H1 (cell line): ENCODE measurements around the gene AGBL4. TPM values are rescaled to one million over a fixed set of nuclear protein-coding genes. Genes with fewer than 3 reads are reported as not detected.

Source experiments
- CTCF ChIA-PET: fragments of 300-600 bp; sonication (Branson Sonifier 250); formaldehyde crosslinking; loops from one replicate; lab custom pipeline; 2021; ENCODE audit not compliant: partially characterized antibody; lab: Charles Lee
- POLR2A ChIA-PET: fragments of 300-600 bp; sonication (Branson Sonifier 250); formaldehyde crosslinking; loops from one replicate; lab custom pipeline; 2021; ENCODE audit warnings: inconsistent platforms; ENCODE audit not compliant: partially characterized antibody; lab: Charles Lee
- DNase-seq, 2 experiments: peaks; one replicate each; pipeline versions ENCODE4 v3.0.0 to v3.0.0-alpha.2; 2010 to 2022; ENCODE audit warnings: low spot score in 2 of 2, low read depth in 1 of 2, mixed read lengths in 1 of 2
- FAIRE-seq: peaks from 2 replicates; lab custom pipeline; 2011; peaks lifted over from hg19 to GRCh38; lab: Jason Lieb, UNC
- H2AFZ ChIP-seq: 2 replicates; pipeline ENCODE4 v1.8.1; 2012; ENCODE audit warnings: low read length, inconsistent platforms
- H2AK5ac ChIP-seq: 2 replicates; pipeline ENCODE4 v1.6.1; 2013; ENCODE audit warnings: low read depth, low read length
- H2BK120ac ChIP-seq: replicated peaks from 2 replicates; pipeline ENCODE3; 2013; ENCODE audit warnings: low read depth, low read length, inconsistent platforms
- H2BK12ac ChIP-seq: 2 replicates; pipeline ENCODE4 v1.6.1; 2013; ENCODE audit warnings: low read depth, low read length
- H2BK15ac ChIP-seq: 2 replicates; pipeline ENCODE4 v1.6.1; 2013; ENCODE audit warnings: low read length
- H2BK20ac ChIP-seq: 2 replicates; pipeline ENCODE4 v1.6.1; 2013; ENCODE audit warnings: low read length
- H2BK5ac ChIP-seq: 2 replicates; pipeline ENCODE4 v1.6.1; 2013; ENCODE audit warnings: low read depth, low read length
- H3K14ac ChIP-seq: 2 replicates; pipeline ENCODE4 v1.6.1; 2013; ENCODE audit warnings: inconsistent platforms; ENCODE audit not compliant: insufficient read length
- H3K18ac ChIP-seq: 2 replicates; pipeline ENCODE4 v1.6.1; 2013; ENCODE audit warnings: low read length; ENCODE audit errors: extremely low read depth
- H3K23ac ChIP-seq: 2 replicates; pipeline ENCODE4 v1.6.1; 2013; ENCODE audit warnings: inconsistent platforms; ENCODE audit not compliant: insufficient read length
- H3K23me2 ChIP-seq: 2 replicates; pipeline ENCODE4 v1.6.1; 2013; ENCODE audit warnings: low read depth, low read length
- H3K27ac ChIP-seq: 2 replicates; pipeline ENCODE4 v1.6.1; 2011; ENCODE audit warnings: low read depth, low read length, inconsistent platforms
- H3K27me3 ChIP-seq, 4 experiments: replicated peaks in 1 of 4; 1 replicate in 1 of 4; 2 replicates in 3 of 4; pipeline versions ENCODE4 v1.6.1 to v1.8.1; 2011 to 2013; ENCODE audit warnings: low read length in 3 of 4, mild to moderate bottlenecking in 3 of 4, inconsistent platforms in 2 of 4, mixed read lengths in 2 of 4, moderate library complexity in 1 of 4; ENCODE audit not compliant: control insufficient read depth in 3 of 4, insufficient read depth in 3 of 4; ENCODE audit errors: extremely low read depth in 1 of 4
- H3K36me3 ChIP-seq, 4 experiments: 2 replicates each; pipeline versions ENCODE4 v1.6.1 to v1.8.1; 2011 to 2013; ENCODE audit warnings: mild to moderate bottlenecking in 4 of 4, low read length in 3 of 4, moderate library complexity in 2 of 4, control low read depth in 1 of 4, inconsistent platforms in 1 of 4; ENCODE audit not compliant: insufficient read depth in 4 of 4, control insufficient read depth in 2 of 4
- H3K4ac ChIP-seq: replicated peaks from 2 replicates; pipeline ENCODE3; 2013; ENCODE audit warnings: low read length, low read depth, mixed read lengths, inconsistent platforms; ENCODE audit not compliant: insufficient read length
- H3K4me1 ChIP-seq, 4 experiments: replicated peaks in 1 of 4; 1 replicate in 1 of 4; 2 replicates in 3 of 4; pipeline versions ENCODE4 v1.6.1 to v1.8.1; 2011 to 2013; ENCODE audit warnings: low read length in 3 of 4, inconsistent platforms in 2 of 4, mixed read lengths in 1 of 4; ENCODE audit not compliant: insufficient read depth in 4 of 4, control insufficient read depth in 3 of 4
- H3K4me2 ChIP-seq, 2 experiments: 2 replicates each; pipeline versions ENCODE4 v1.6.1 to v1.8.1; 2011 to 2013; ENCODE audit warnings: low read depth in 2 of 2, low read length in 2 of 2, control low read depth in 1 of 2, inconsistent platforms in 1 of 2, mild to moderate bottlenecking in 1 of 2; ENCODE audit not compliant: insufficient read depth in 1 of 2
- H3K4me3 ChIP-seq, 4 experiments: fragments of 200-600, 300-600 bp in 1 of 4; sonication (generic), shearing (Covaris generic), sonication (Bioruptor Twin) in 1 of 4; 2 replicates each; pipeline versions ENCODE4 v1.5.1 to v1.8.1; 2011 to 2016; ENCODE audit warnings: low read length in 4 of 4, low read depth in 3 of 4, control low read depth in 2 of 4, inconsistent platforms in 2 of 4, mild to moderate bottlenecking in 2 of 4, mixed read lengths in 1 of 4, moderate library complexity in 1 of 4; ENCODE audit not compliant: insufficient read depth in 2 of 4; ENCODE audit errors: extremely low read depth in 1 of 4
- H3K56ac ChIP-seq: replicated peaks from 2 replicates; pipeline ENCODE3; 2013; ENCODE audit warnings: low read depth, mild to moderate bottlenecking, mixed read lengths, low read length, inconsistent platforms; ENCODE audit not compliant: insufficient read length
- H3K79me1 ChIP-seq: 2 replicates; pipeline ENCODE4 v1.6.1; 2013; ENCODE audit warnings: low read depth, low read length, control low read depth
- H3K79me2 ChIP-seq, 2 experiments: 2 replicates each; pipeline versions ENCODE4 v1.6.1 to v1.8.1; 2012 to 2013; ENCODE audit warnings: low read length in 2 of 2, mild to moderate bottlenecking in 2 of 2, inconsistent platforms in 1 of 2; ENCODE audit not compliant: insufficient read depth in 2 of 2, control insufficient read depth in 1 of 2
- H3K9ac ChIP-seq, 4 experiments: replicated peaks in 1 of 4; 1 replicate in 1 of 4; 2 replicates in 3 of 4; pipeline versions ENCODE4 v1.6.1 to v1.8.1; 2011 to 2013; ENCODE audit warnings: low read depth in 3 of 4, low read length in 3 of 4, control low read depth in 2 of 4, mild to moderate bottlenecking in 2 of 4, moderate library complexity in 2 of 4, inconsistent platforms in 1 of 4; ENCODE audit errors: extremely low read depth in 1 of 4
- H3K9me3 ChIP-seq, 2 experiments: 2 replicates each; pipeline versions ENCODE4 v1.6.1 to v1.8.1; 2012 to 2013; ENCODE audit warnings: mild to moderate bottlenecking in 2 of 2, moderate library complexity in 2 of 2, control low read depth in 1 of 2, inconsistent platforms in 1 of 2, low read depth in 1 of 2, low read length in 1 of 2, mixed read lengths in 1 of 2; ENCODE audit not compliant: insufficient read depth in 2 of 2
- H4K20me1 ChIP-seq, 2 experiments: replicated peaks in 1 of 2; 2 replicates each; pipeline versions ENCODE3 to v1.8.1; 2011 to 2013; ENCODE audit warnings: inconsistent platforms in 2 of 2, low read length in 2 of 2, mild to moderate bottlenecking in 1 of 2; ENCODE audit not compliant: insufficient read depth in 2 of 2, control insufficient read depth in 1 of 2
- H4K5ac ChIP-seq: 2 replicates; pipeline ENCODE4 v1.6.1; 2013; ENCODE audit warnings: low read length, low read depth, mixed read lengths, inconsistent platforms; ENCODE audit not compliant: insufficient read length
- H4K8ac ChIP-seq: 2 replicates; pipeline ENCODE4 v1.8.0; 2013; ENCODE audit warnings: mild to moderate bottlenecking, moderate library complexity, low read length, inconsistent platforms; ENCODE audit not compliant: insufficient read depth; ENCODE audit errors: extremely low read depth
- H4K91ac ChIP-seq: replicated peaks from 2 replicates; pipeline ENCODE3; 2013; ENCODE audit warnings: low read length, mixed read lengths, inconsistent platforms; ENCODE audit not compliant: insufficient read length
- ASH2L ChIP-seq: fragments of 200-600, 300-600 bp; sonication (generic); IDR thresholded peaks from one replicate; pipeline ENCODE4 v1.7.1; 2017; ENCODE audit warnings: low read length
- BRCA1 ChIP-seq: IDR thresholded peaks from 2 replicates; pipeline ENCODE4 v1.6.1; 2012; ENCODE audit warnings: low read depth, low read length, improper control_type of control experiment
- CBX5 ChIP-seq: fragments of 300-800, 300-1000 bp; sonication (generic); IDR thresholded peaks from 2 replicates; pipeline ENCODE4 v1.7.1; 2016; ENCODE audit warnings: antibody characterized with exemption, low read length, low read depth
- CEBPB ChIP-seq: IDR thresholded peaks from 2 replicates; pipeline ENCODE4 v1.6.1; 2012; ENCODE audit warnings: low read depth, low read length
- CHD2 ChIP-seq: IDR thresholded peaks from 2 replicates; pipeline ENCODE4 v1.6.1; 2012; ENCODE audit warnings: low read length, improper control_type of control experiment
- KDM1A ChIP-seq: fragments of 200-600, 300-600 bp; sonication (generic); IDR thresholded peaks from 2 replicates; pipeline ENCODE4 v1.7.1; 2016; ENCODE audit warnings: mild to moderate bottlenecking, low read length, borderline replicate concordance
- POLR2AphosphoS5 ChIP-seq: IDR thresholded peaks from 2 replicates; pipeline ENCODE4 v1.6.1; 2011; ENCODE audit warnings: low read depth, low read length
- RNF2 ChIP-seq: fragments of 200-900, 300-1000 bp; sonication (generic); IDR thresholded peaks from 2 replicates; pipeline ENCODE4 v1.7.1; 2016; ENCODE audit warnings: borderline replicate concordance, low read depth, mild to moderate bottlenecking, antibody characterized with exemption, low read length; ENCODE audit not compliant: poor library complexity, severe bottlenecking; ENCODE audit errors: missing control alignments
- SIRT6 ChIP-seq: IDR thresholded peaks from one replicate; pipeline ENCODE4 v1.7.1; 2012; ENCODE audit warnings: low read length, inconsistent platforms
- TAF1 ChIP-seq: IDR thresholded peaks from 2 replicates; pipeline ENCODE4 v1.6.1; 2011; ENCODE audit warnings: mild to moderate bottlenecking, low read depth, low read length
- TBP ChIP-seq: IDR thresholded peaks from 2 replicates; pipeline ENCODE4 v1.6.1; 2011; ENCODE audit warnings: low read depth, low read length, improper control_type of control experiment
- TEAD4 ChIP-seq: IDR thresholded peaks from 2 replicates; pipeline ENCODE4 v1.6.1; 2012; ENCODE audit warnings: low read depth, low read length, inconsistent platforms, mixed read lengths
- YY1 ChIP-seq: IDR thresholded peaks from 2 replicates; pipeline ENCODE4 v1.6.1; 2011; ENCODE audit warnings: low read depth, mild to moderate bottlenecking, low read length
- ZNF274 ChIP-seq: IDR thresholded peaks from 2 replicates; pipeline ENCODE4 v1.7.0; 2012; ENCODE audit warnings: low read length, borderline replicate concordance; ENCODE audit errors: extremely low read depth
- WGBS, 2 experiments: shearing (Covaris generic) in 1 of 2; methylation state at CpG; one replicate each; pipeline versions ENCODE4 v1.1.6 to v1.1.7; 2013 to 2015; ENCODE audit warnings: low lambda C conversion rate in 2 of 2, mixed read lengths in 2 of 2, inconsistent platforms in 1 of 2, low coverage in 1 of 2, missing lambda C conversion rate in 1 of 2; ENCODE audit not compliant: insufficient replicate concordance in 2 of 2, insufficient coverage in 1 of 2, insufficient read length in 1 of 2; ENCODE audit errors: extremely low coverage in 1 of 2, missing lambda C conversion rate in 1 of 2; 5-methylcytosine and 5-hydroxymethylcytosine counted together
- polyA plus RNA-seq, 7 experiments: library from polyadenylated mRNA; depleted of rRNA in 3 of 7; stranded (reverse) in 5 of 7; unstranded in 2 of 7; fragments of >200 nt in 5 of 7; fragments of 200-250 nt in 2 of 7; gene quantifications; 1 replicate in 5 of 7; 2 replicates in 1 of 7; 4 replicates in 1 of 7; pipeline versions ENCODE4 v1.2.1 to v1.2.3, GENCODE V29; 2011 to 2013; ENCODE audit warnings: missing spikeins in 2 of 7, mixed read lengths in 2 of 7
- total RNA-seq: library from RNA; stranded (reverse); fragmentation: NEBNext Ultra II Directional; extraction: Animal tissue kit (Norgen Biotek cat#: 25700); gene quantifications from 2 replicates; pipeline ENCODE4 v1.2.1, GENCODE V29; 2021
- TF ChIP-seq, protein P1 (sequence below): IDR thresholded peaks from 2 replicates; pipeline ENCODE4 v1.6.1; 2011; ENCODE audit warnings: low read depth, mild to moderate bottlenecking, low read length; ENCODE audit not compliant: insufficient read depth

The AGBL4 gene
- total and polyA plus RNA-seq, 2 of the 8 experiments (the other 6 are each of a cell fraction or from before 2014, with no cell fraction given) = 0.41 to 0.45 TPM

DNA sequence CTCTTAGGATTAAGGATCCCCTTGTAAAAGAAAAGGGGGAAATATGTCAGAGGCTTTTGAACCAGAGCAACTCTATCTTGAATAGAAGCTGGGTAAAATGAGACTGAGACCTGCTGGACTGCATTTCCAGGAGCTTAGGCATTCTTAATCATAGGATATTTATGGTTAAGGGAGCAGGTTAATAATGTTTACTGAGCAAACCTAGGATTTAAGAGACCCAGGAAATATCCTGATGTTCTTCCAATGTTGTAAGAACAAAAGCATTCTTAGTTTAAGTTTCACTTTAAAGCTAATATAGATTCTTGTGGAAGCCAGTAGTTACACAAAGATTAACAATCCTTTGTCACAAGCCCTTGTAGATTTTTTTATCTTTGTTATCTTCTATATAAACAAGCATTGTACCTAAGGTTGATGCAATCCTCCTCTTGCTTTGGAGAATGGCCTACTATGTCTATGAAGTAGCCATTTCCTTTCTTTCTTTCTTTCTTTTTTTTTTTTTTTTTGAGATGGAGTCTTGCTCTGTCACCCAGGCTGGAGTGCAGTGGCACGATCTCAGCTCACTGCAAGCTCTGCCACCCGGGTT is 676.9 kb downstream of the AGBL4 start:
- POLR2A ChIA-PET = no interaction called here
- 78% methylated on average over 1 of the region's 2 CpGs; no CpG with 5 or more reads in 1 of the 2 experiments for WGBS, 2 experiments
- TF ChIP-seq CEBPB = no peak
- no peak for TF ChIP-seq BRCA1
- TF ChIP-seq CHD2 = no peak
- TF ChIP-seq TBP = no peak
- no peak for TF ChIP-seq RNF2
- TF ChIP-seq TAF1 = no peak
- TF ChIP-seq POLR2AphosphoS5 = no peak
- no peak for TF ChIP-seq CBX5
- TF ChIP-seq, protein P1, sequence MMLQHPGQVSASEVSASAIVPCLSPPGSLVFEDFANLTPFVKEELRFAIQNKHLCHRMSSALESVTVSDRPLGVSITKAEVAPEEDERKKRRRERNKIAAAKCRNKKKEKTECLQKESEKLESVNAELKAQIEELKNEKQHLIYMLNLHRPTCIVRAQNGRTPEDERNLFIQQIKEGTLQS = no peak
- no peak for TF ChIP-seq KDM1A
- no peak for TF ChIP-seq SIRT6
- TF ChIP-seq ZNF274 = no peak
- TF ChIP-seq TEAD4 = no peak
- TF ChIP-seq YY1 = no peak
- TF ChIP-seq ASH2L = no peak

More for the DNA sequence above, 676.9 kb downstream of the AGBL4 start:
- Histone ChIP-seq H3K27me3 (no peaks in the 10 kb centered on the region), H3K9ac (no peak overlapping the region), H3K56ac (no peak overlapping the region), H3K36me3 (no peaks in the 10 kb centered on the region), H3K4me1 (no peaks in the 10 kb centered on the region), H3K4me3 (no peak overlapping the region), H2BK15ac (no peak overlapping the region), H3K14ac (no peak overlapping the region), H3K23me2 (no peaks in the 10 kb centered on the region), H2BK5ac (no peak overlapping the region), H2AK5ac (no peak overlapping the region), H3K27ac (no peak overlapping the region), H3K4me2 (no peak overlapping the region), H2BK20ac (no peak overlapping the region), H3K18ac (no peak overlapping the region), H3K9me3 (peaks cover 57 to 66% of the 10 kb centered on the region in 2 experiments), H2AFZ (no peak overlapping the region), H3K23ac (no peak overlapping the region), H2BK12ac (no peak overlapping the region), H3K4ac (no peak overlapping the region), H4K91ac (no peak overlapping the region), H4K5ac (no peak overlapping the region), H3K79me2 (no peaks in the 10 kb centered on the region), H2BK120ac (no peak overlapping the region), H3K79me1 (no peaks in the 10 kb centered on the region), H4K8ac (no peak overlapping the region), H4K20me1 (no peaks in the 10 kb centered on the region)
- no peak for DNase-seq
- no peak for FAIRE-seq
- CTCF ChIA-PET = no interaction called here
